ENCODE data around the gene C21orf91. TPM values are rescaled to one million over a fixed set of nuclear protein-coding genes. Genes with fewer than 3 reads are reported as not detected.

C21orf91 gene
- total RNA-seq, 1 experiment from 2014 or later = 30.5 TPM

GRCh38 chr21:17746920-17747319 is 72.2 kb downstream of the C21orf91 start:
- no peaks in the 10 kb centered on the region for H3K4me1 Mint-ChIP-seq
- DNase-seq (ENCODE audit: low spot score) = no peak
- H3K27ac Mint-ChIP-seq = no peak overlapping the region
- no peak for ATAC-seq
- no peaks in the 10 kb centered on the region for H3K27me3 Mint-ChIP-seq (ENCODE audit: low read depth)
- H3K9me3 Mint-ChIP-seq = peaks cover 36% of the 10 kb centered on the region
- H3K4me3 Mint-ChIP-seq = no peak overlapping the region
- ChIA-PET CTCF (interaction anchor here (0.8 kb wide), 1 partner anchor 179 kb away, joined by 3 read pairs; no protein-coding TSS in a partner anchor), POLR2A (no interaction called here)
- H3K36me3 Mint-ChIP-seq = peaks cover 21% of the 10 kb centered on the region
- TF ChIP-seq ZNF532 (CRISPR knock-in tag; IDR thresholded peaks at IDR 0.05; ENCODE audit: borderline replicate concordance) (no peak), ZNF121 (CRISPR knock-in tag; IDR thresholded peaks at IDR 0.05) (no peak), CREM (CRISPR knock-in tag; IDR thresholded peaks at IDR 0.05) (no peak), MLX (CRISPR knock-in tag; IDR thresholded peaks at IDR 0.05) (no peak), ZNF138 (CRISPR knock-in tag; conservative IDR thresholded peaks at IDR 0.05) (no peak), TEAD1 (CRISPR knock-in tag; IDR thresholded peaks at IDR 0.05) (no peak), MXD4 (CRISPR knock-in tag; IDR thresholded peaks at IDR 0.05; ENCODE audit: borderline replicate concordance) (no peak), FOXP1 (CRISPR knock-in tag; IDR thresholded peaks at IDR 0.05; ENCODE audit: borderline replicate concordance) (no peak), STAT6 (CRISPR knock-in tag; conservative IDR thresholded peaks at IDR 0.05; ENCODE audit: low read depth) (no peak), PRRX2 (CRISPR knock-in tag; IDR thresholded peaks at IDR 0.05) (no peak), AR (CRISPR knock-in tag; IDR thresholded peaks at IDR 0.05) (no peak), TCF7 (CRISPR knock-in tag; IDR thresholded peaks at IDR 0.05; ENCODE audit: low read depth) (no peak), SMAD4 (CRISPR knock-in tag; IDR thresholded peaks at IDR 0.05) (no peak), ETV6 (CRISPR knock-in tag; IDR thresholded peaks at IDR 0.05) (no peak), ZNF512 (CRISPR knock-in tag; IDR thresholded peaks at IDR 0.05; ENCODE audit: borderline replicate concordance) (no peak), PRDM15 (CRISPR knock-in tag; IDR thresholded peaks at IDR 0.05) (no peak)
